ENCODE measurements around the gene HSPBP1.

- TF ChIP-seq, protein P1, sequence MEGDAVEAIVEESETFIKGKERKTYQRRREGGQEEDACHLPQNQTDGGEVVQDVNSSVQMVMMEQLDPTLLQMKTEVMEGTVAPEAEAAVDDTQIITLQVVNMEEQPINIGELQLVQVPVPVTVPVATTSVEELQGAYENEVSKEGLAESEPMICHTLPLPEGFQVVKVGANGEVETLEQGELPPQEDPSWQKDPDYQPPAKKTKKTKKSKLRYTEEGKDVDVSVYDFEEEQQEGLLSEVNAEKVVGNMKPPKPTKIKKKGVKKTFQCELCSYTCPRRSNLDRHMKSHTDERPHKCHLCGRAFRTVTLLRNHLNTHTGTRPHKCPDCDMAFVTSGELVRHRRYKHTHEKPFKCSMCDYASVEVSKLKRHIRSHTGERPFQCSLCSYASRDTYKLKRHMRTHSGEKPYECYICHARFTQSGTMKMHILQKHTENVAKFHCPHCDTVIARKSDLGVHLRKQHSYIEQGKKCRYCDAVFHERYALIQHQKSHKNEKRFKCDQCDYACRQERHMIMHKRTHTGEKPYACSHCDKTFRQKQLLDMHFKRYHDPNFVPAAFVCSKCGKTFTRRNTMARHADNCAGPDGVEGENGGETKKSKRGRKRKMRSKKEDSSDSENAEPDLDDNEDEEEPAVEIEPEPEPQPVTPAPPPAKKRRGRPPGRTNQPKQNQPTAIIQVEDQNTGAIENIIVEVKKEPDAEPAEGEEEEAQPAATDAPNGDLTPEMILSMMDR (IDR thresholded peaks at IDR 0.05; ENCODE audit: low read length): no peak
- no peak for TF ChIP-seq EZH2 (IDR thresholded peaks at IDR 0.05; ENCODE audit: borderline replicate concordance, low read length)
Observed at GRCh38 chr19:55262359-55262758, 17.6 kb downstream of the HSPBP1 start.
